A673 (cell line): ENCODE data around the gene BACH2. TPM values are rescaled to one million over a fixed set of nuclear protein-coding genes. Genes with fewer than 3 reads are reported as not detected.

Experiments used
- BruUV-seq: library from RNA; stranded (reverse); fragments of 400-500 nt; replicated peaks from 2 replicates; lab custom pipeline; 2021; lab: Mats Ljungman, UMichigan
- CTCF ChIA-PET: fragments of 300-600 bp; sonication (Branson Sonifier 250); formaldehyde crosslinking; loops from one replicate; lab custom pipeline; 2022; ENCODE audit warnings: antibody characterized with exemption; lab: Charles Lee
- POLR2A ChIA-PET: fragments of 300-600 bp; sonication (Branson Sonifier 250); formaldehyde crosslinking; loops from one replicate; lab custom pipeline; 2022; ENCODE audit warnings: antibody characterized with exemption; ENCODE audit not compliant: low non-redundant PET; lab: Charles Lee
- DNase-seq: peaks from one replicate; pipeline ENCODE4 v3.0.0-alpha.2; 2015; ENCODE audit warnings: low spot score
- H3K27ac ChIP-seq: fragments of 200-600 bp; sonication (generic); 2 replicates; pipeline ENCODE4 v1.5.1; 2016; ENCODE audit warnings: mixed run types, low read depth, mild to moderate bottlenecking, mixed read lengths, antibody characterized with exemption, low read length; ENCODE audit not compliant: poor library complexity, severe bottlenecking
- H3K27me3 ChIP-seq: fragments of 200-600 bp; sonication (generic); replicated peaks from 2 replicates; pipeline ENCODE4 v1.6.1; 2017; ENCODE audit warnings: mixed run types, low read depth, mild to moderate bottlenecking, mixed read lengths, antibody characterized with exemption, low read length; ENCODE audit not compliant: insufficient read depth, poor library complexity
- H3K36me3 ChIP-seq: fragments of 200-600 bp; sonication (generic); 2 replicates; pipeline ENCODE4 v1.6.1; 2016; ENCODE audit warnings: mixed run types, mild to moderate bottlenecking, mixed read lengths, antibody characterized with exemption, low read length; ENCODE audit not compliant: insufficient read depth, poor library complexity, severe bottlenecking
- H3K4me1 ChIP-seq: fragments of 200-600 bp; sonication (generic); 2 replicates; pipeline ENCODE4 v1.6.1; 2017; ENCODE audit warnings: mixed run types, mild to moderate bottlenecking, mixed read lengths, antibody characterized with exemption, low read length; ENCODE audit not compliant: insufficient read depth, poor library complexity, severe bottlenecking
- H3K4me3 ChIP-seq: fragments of 200-600 bp; sonication (generic); 2 replicates; pipeline ENCODE4 v1.5.1; 2016; ENCODE audit warnings: low read depth, mixed run types, mild to moderate bottlenecking, mixed read lengths, low read length; ENCODE audit not compliant: poor library complexity, severe bottlenecking
- H3K9me3 ChIP-seq: fragments of 200-600 bp; sonication (generic); 2 replicates; pipeline ENCODE4 v1.6.1; 2016; ENCODE audit warnings: mixed run types, low read depth, mild to moderate bottlenecking, mixed read lengths, antibody characterized with exemption, low read length; ENCODE audit not compliant: poor library complexity, severe bottlenecking
- EZH2 ChIP-seq: fragments of 200-600 bp; sonication (generic); IDR thresholded peaks from 2 replicates; pipeline ENCODE4 v1.6.1; 2017; ENCODE audit warnings: borderline replicate concordance, low read depth, mild to moderate bottlenecking, mixed read lengths, antibody characterized with exemption, low read length; ENCODE audit not compliant: poor library complexity, severe bottlenecking
- intact Hi-C: fragments of 100-400 bp; cut with micrococcal nuclease; formaldehyde crosslinking; loops from one replicate; pipeline ENCODE4 v1.10.0; 2022; ENCODE audit not compliant: unreplicated experiment
- total RNA-seq: library from RNA; stranded (reverse); gene quantifications from 2 replicates; pipeline ENCODE4 v1.2.3, GENCODE V29; 2021
- TF ChIP-seq, protein P1 (sequence below): fragments of 300-800, 200-600 bp; sonication (generic); conservative IDR thresholded peaks from 2 replicates; pipeline ENCODE4 v1.5.1; 2017; ENCODE audit warnings: low read depth, mild to moderate bottlenecking, antibody characterized with exemption, low read length, moderate library complexity, mixed read lengths

BACH2 gene
- total RNA-seq, 1 experiment from 2014 or later = 0.37 TPM

GRCh38 chr6:90178384-90178855, 118.2 kb downstream of the BACH2 start:
- Histone ChIP-seq H3K4me1 (no peaks in the 10 kb centered on the region), H3K9me3 (no peaks in the 10 kb centered on the region), H3K36me3 (no peaks in the 10 kb centered on the region), H3K4me3 (no peak overlapping the region), H3K27me3 (no peaks in the 10 kb centered on the region), H3K27ac (no peak overlapping the region)
- BruUV-seq = no TSS peak
- CTCF ChIA-PET = no interaction called here
- POLR2A ChIA-PET = no interaction called here
- no peak for DNase-seq
- intact Hi-C loops = loop anchor here (5.0 kb wide), 1 partner anchor 201 kb away; no protein-coding TSS in a partner anchor
- no peak for TF ChIP-seq EZH2
- TF ChIP-seq, protein P1, sequence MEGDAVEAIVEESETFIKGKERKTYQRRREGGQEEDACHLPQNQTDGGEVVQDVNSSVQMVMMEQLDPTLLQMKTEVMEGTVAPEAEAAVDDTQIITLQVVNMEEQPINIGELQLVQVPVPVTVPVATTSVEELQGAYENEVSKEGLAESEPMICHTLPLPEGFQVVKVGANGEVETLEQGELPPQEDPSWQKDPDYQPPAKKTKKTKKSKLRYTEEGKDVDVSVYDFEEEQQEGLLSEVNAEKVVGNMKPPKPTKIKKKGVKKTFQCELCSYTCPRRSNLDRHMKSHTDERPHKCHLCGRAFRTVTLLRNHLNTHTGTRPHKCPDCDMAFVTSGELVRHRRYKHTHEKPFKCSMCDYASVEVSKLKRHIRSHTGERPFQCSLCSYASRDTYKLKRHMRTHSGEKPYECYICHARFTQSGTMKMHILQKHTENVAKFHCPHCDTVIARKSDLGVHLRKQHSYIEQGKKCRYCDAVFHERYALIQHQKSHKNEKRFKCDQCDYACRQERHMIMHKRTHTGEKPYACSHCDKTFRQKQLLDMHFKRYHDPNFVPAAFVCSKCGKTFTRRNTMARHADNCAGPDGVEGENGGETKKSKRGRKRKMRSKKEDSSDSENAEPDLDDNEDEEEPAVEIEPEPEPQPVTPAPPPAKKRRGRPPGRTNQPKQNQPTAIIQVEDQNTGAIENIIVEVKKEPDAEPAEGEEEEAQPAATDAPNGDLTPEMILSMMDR = no peak

- Histone ChIP-seq H3K9me3 (no peaks in the 10 kb centered on the region), H3K27me3 (no peaks in the 10 kb centered on the region), H3K27ac (no peak overlapping the region), H3K4me3 (no peak overlapping the region), H3K36me3 (no peaks in the 10 kb centered on the region), H3K4me1 (no peaks in the 10 kb centered on the region)
- POLR2A ChIA-PET = no interaction called here
- CTCF ChIA-PET = no interaction called here
- no peak for DNase-seq
- TF ChIP-seq, protein P1 = no peak
- no TSS peak for BruUV-seq
- intact Hi-C loops = loop anchor here (5.0 kb wide), 1 partner anchor 200 kb away; no protein-coding TSS in a partner anchor
Observed at GRCh38 chr6:90177544-90178383, 118.9 kb downstream of the BACH2 start.

DNA sequence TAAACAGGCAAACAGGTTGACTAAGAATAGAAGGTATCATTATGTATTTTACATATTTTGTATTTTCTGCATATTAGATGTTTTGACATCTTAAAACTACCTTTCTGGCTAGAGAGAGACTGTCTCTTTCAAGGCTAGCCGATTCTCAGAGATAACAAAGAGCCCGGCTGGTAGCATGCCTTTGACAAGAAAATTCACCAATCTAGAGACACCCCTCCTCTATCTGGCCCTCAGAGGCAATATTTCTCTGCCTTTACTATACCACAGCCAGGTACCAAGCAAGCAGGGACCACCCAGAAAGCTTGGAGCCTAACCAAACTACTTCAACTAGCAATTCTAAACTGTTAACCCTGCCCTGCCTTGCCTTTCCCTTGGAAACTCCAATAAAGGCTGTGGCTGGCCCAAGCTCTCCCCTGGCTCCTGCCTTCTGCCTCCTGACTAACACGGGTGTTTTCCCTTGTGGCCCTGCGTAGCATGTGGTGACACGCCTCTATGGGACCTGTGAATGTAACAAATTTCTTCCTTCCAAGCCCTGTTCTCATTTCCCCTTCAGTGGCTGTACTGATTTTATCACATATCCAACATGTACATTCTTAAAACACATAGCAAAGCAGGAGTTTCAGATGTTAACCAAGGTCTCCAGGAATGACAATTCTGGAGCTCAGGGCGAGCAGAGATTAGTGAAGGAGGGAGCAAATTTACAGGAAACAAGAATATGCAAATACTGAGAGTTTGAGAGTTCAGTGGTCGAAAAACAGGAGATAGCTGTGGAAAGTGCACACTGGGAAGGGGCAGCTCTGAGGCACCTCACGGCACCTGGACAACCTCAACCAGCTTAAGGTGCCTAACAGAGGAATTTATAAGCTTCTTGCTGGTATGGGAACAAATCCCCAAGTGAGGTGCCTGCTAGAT, 120.8 kb downstream of the BACH2 start:
- Histone ChIP-seq H3K27me3 (no peaks in the 10 kb centered on the region), H3K27ac (no peak overlapping the region), H3K4me3 (no peak overlapping the region), H3K4me1 (no peaks in the 10 kb centered on the region), H3K9me3 (no peaks in the 10 kb centered on the region), H3K36me3 (no peaks in the 10 kb centered on the region)
- intact Hi-C loops = loop anchor here (5.0 kb wide), 1 partner anchor 199 kb away; no protein-coding TSS in a partner anchor
- TF ChIP-seq, protein P1 = no peak
- TF ChIP-seq EZH2 = no peak
- CTCF ChIA-PET = no interaction called here
- no TSS peak for BruUV-seq
- DNase-seq = no peak
- POLR2A ChIA-PET = no interaction called here
